HCT116 (cell line): ENCODE data around the gene ADGRF5. TPM values are rescaled to one million over a fixed set of nuclear protein-coding genes. Genes with fewer than 3 reads are reported as not detected.

Source experiments
- ATAC-seq: fragments of 200-7000 bp; cut with Tn5 transposase; 2 replicates; pipeline ENCODE4 v1.9.1; 2020; ENCODE audit warnings: mild to moderate bottlenecking, moderate library complexity
- BruUV-seq: library from RNA; stranded (reverse); fragments of 400-500 nt; replicated peaks from 2 replicates; lab custom pipeline; 2021; lab: Mats Ljungman, UMichigan
- CTCF ChIA-PET: fragments of 300-600 bp; sonication (Branson Sonifier 250); formaldehyde crosslinking; loops from one replicate; lab custom pipeline; 2021; ENCODE audit warnings: antibody characterized with exemption; lab: Charles Lee
- POLR2A ChIA-PET: fragments of 300-600, 350-600 bp; sonication (Branson Sonifier 250); formaldehyde crosslinking; loops from one replicate; lab custom pipeline; 2021; ENCODE audit warnings: antibody characterized with exemption; lab: Charles Lee
- RAD21 ChIA-PET, 2 experiments: fragments of 300-600 bp; sonication (Branson Sonifier 250); formaldehyde crosslinking; loops; one replicate each; lab custom pipeline; 2023; ENCODE audit warnings: low total read pairs in 2 of 2; ENCODE audit not compliant: uncharacterized antibody in 2 of 2, unreplicated experiment in 2 of 2, low non-redundant PET in 1 of 2; lab: Charles Lee
- DNase-seq: peaks from one replicate; pipeline ENCODE4 v3.0.0-alpha.2; 2010; ENCODE audit warnings: low read depth, low spot score
- H2AFZ ChIP-seq: fragments of 200-600 bp; shearing (Covaris generic), sonication (generic); 2 replicates; pipeline ENCODE4 v1.6.1; 2017; ENCODE audit warnings: low read depth, mixed run types, mixed read lengths, antibody characterized with exemption, low read length; ENCODE audit not compliant: poor library complexity, severe bottlenecking
- H3K27ac ChIP-seq: 2 replicates; pipeline ENCODE4 v1.5.1; 2012; ENCODE audit warnings: low read depth, low read length
- H3K27me3 ChIP-seq: fragments of 200-600 bp; sonication (generic); 2 replicates; pipeline ENCODE4 v1.6.1; 2016; ENCODE audit warnings: mixed run types, low read length, mixed read lengths; ENCODE audit not compliant: insufficient read depth
- H3K36me3 ChIP-seq, 2 experiments: fragments of 200-500 bp in 1 of 2; fragments of 200-600 bp in 1 of 2; sonication (Bioruptor generic) in 1 of 2; sonication (generic) in 1 of 2; 2 replicates each; pipeline versions ENCODE4 v1.5.1 to v1.6.1; 2014 to 2016; ENCODE audit warnings: low read length in 2 of 2, inconsistent platforms in 1 of 2, mixed read lengths in 1 of 2, mixed run types in 1 of 2; ENCODE audit not compliant: insufficient read depth in 2 of 2, control insufficient read depth in 1 of 2
- H3K4me1 ChIP-seq, 2 experiments: fragments of 200-600 bp in 1 of 2; sonication (generic) in 1 of 2; 2 replicates each; pipeline versions ENCODE4 v1.5.1 to v1.6.1; 2012 to 2017; ENCODE audit warnings: low read length in 2 of 2, inconsistent platforms in 1 of 2, mild to moderate bottlenecking in 1 of 2, mixed read lengths in 1 of 2, mixed run types in 1 of 2, moderate library complexity in 1 of 2; ENCODE audit not compliant: insufficient read depth in 2 of 2, control insufficient read depth in 1 of 2
- H3K4me2 ChIP-seq: fragments of 200-600 bp; sonication (generic); 2 replicates; pipeline ENCODE4 v1.6.1; 2017; ENCODE audit warnings: mixed run types, low read length, mixed read lengths
- H3K4me3 ChIP-seq, 2 experiments: fragments of 200-600 bp in 1 of 2; sonication (generic) in 1 of 2; replicated peaks in 1 of 2; 2 replicates each; pipeline ENCODE4 v1.5.1; 2011 to 2016; ENCODE audit warnings: low read length in 2 of 2, control low read depth in 1 of 2, low read depth in 1 of 2, mild to moderate bottlenecking in 1 of 2, mixed read lengths in 1 of 2, mixed run types in 1 of 2
- H3K79me2 ChIP-seq: fragments of 200-600 bp; sonication (generic); 2 replicates; pipeline ENCODE4 v1.6.1; 2017; ENCODE audit warnings: mild to moderate bottlenecking, mixed run types, low read length, moderate library complexity, mixed read lengths; ENCODE audit not compliant: insufficient read depth
- H3K9ac ChIP-seq: fragments of 200-600 bp; sonication (generic); 2 replicates; pipeline ENCODE4 v1.6.1; 2016; ENCODE audit warnings: low read length, mixed read lengths
- H3K9me2 ChIP-seq: fragments of 200-600 bp; sonication (generic), shearing (Covaris generic); 2 replicates; pipeline ENCODE4 v1.6.1; 2017; ENCODE audit warnings: mixed run types, mild to moderate bottlenecking, moderate library complexity; ENCODE audit not compliant: insufficient read depth
- H3K9me3 ChIP-seq, 2 experiments: fragments of 200-500 bp in 1 of 2; fragments of 200-600 bp in 1 of 2; sonication (Bioruptor generic) in 1 of 2; sonication (generic) in 1 of 2; 2 replicates each; pipeline ENCODE4 v1.6.1; 2014 to 2017; ENCODE audit warnings: low read length in 2 of 2, mixed read lengths in 2 of 2, inconsistent platforms in 1 of 2, low read depth in 1 of 2, mild to moderate bottlenecking in 1 of 2, mixed run types in 1 of 2, moderate library complexity in 1 of 2; ENCODE audit not compliant: control insufficient read depth in 1 of 2, insufficient read depth in 1 of 2
- H4K20me1 ChIP-seq: fragments of 200-600 bp; sonication (generic), shearing (Covaris generic); 2 replicates; pipeline ENCODE4 v1.6.1; 2017; ENCODE audit warnings: mixed run types, mild to moderate bottlenecking, moderate library complexity; ENCODE audit not compliant: insufficient read depth
- CEBPB ChIP-seq: IDR thresholded peaks from 2 replicates; pipeline ENCODE4 v1.6.1; 2012; ENCODE audit warnings: low read depth
- EZH2phosphoT487 ChIP-seq: fragments of 200-600 bp; IDR thresholded peaks from 2 replicates; pipeline ENCODE4 v1.6.1; 2018; ENCODE audit warnings: antibody characterized with exemption, borderline replicate concordance
- RAD21 ChIP-seq: IDR thresholded peaks from 2 replicates; pipeline ENCODE4 v1.6.1; 2012; ENCODE audit warnings: low read depth, mild to moderate bottlenecking
- SP1 ChIP-seq: IDR thresholded peaks from 2 replicates; pipeline ENCODE4 v1.6.1; 2012; ENCODE audit warnings: low read depth
- SRF ChIP-seq: IDR thresholded peaks from 2 replicates; pipeline ENCODE4 v1.6.1; 2012; ENCODE audit warnings: low read depth
- intact Hi-C: fragments of 100-400 bp; cut with micrococcal nuclease; formaldehyde crosslinking; loops from 2 replicates; pipeline ENCODE4 v1.10.0; 2022
- total RNA-seq: library from RNA; stranded (reverse); gene quantifications from one replicate; pipeline ENCODE4 v1.2.1, GENCODE V29; 2021; ENCODE audit not compliant: unreplicated experiment
- TF ChIP-seq, protein P1 (sequence below): IDR thresholded peaks from 2 replicates; pipeline ENCODE4 v1.6.1; 2012
- TF ChIP-seq, protein P2 (sequence below): IDR thresholded peaks from 2 replicates; pipeline ENCODE4 v1.6.1; 2012
- TF ChIP-seq, protein P3 (sequence below): IDR thresholded peaks from 2 replicates; pipeline ENCODE4 v1.6.1; 2011; ENCODE audit warnings: mild to moderate bottlenecking, low read length, moderate library complexity; ENCODE audit not compliant: insufficient replicate concordance; ENCODE audit errors: extremely low read depth

Gene ADGRF5
- total RNA-seq, 1 experiment from 2014 or later = 0.17 TPM

DNA sequence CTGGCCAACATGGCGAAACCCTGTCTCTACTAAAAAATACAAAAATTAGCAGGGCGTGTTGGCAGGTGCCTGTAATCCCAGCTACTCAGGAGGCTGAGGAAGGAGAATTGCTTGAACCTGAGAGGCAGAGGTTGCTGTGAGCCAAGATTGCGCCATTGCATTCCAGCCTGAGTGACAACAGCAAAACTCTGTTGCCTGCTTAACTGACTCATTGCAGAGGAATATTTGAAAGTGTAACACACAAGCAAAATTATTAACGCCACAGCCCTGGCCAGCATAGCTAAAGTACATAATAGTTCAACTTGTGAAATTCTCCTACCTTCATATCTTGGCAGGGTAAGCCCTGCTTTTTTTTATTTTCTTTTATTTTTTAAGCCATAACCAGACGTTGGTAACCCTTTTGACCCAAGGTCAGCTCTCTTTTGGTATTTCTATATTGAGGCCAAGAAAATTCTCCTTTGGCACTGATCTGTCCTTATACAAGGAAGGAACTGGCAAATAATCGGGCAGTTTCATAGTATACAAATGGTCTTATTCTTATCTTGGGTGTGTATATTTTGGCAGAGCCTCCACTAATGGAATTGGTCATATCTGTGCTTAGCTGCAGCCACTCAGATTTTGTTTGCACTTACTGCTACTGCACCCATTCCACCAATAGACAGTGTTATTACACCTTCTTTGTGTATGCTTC, 4.0 kb upstream of the ADGRF5 start:
- no peaks in the 10 kb centered on the region for H3K4me1 ChIP-seq
- RAD21 ChIA-PET = no interaction called here
- no peaks in the 10 kb centered on the region for H3K27me3 ChIP-seq
- DNase-seq (no peak), ATAC-seq (no peak)
- no peaks in the 10 kb centered on the region for H3K9me2 ChIP-seq
- H3K9ac ChIP-seq = no peak overlapping the region
- no peak overlapping the region for H3K4me2 ChIP-seq
- POLR2A ChIA-PET = no interaction called here
- CTCF ChIA-PET = no interaction called here
- intact Hi-C loops = no loop called here
- H4K20me1 ChIP-seq = no peaks in the 10 kb centered on the region
- BruUV-seq = no TSS peak
- no peak overlapping the region for H3K27ac ChIP-seq
- H3K79me2 ChIP-seq = no peaks in the 10 kb centered on the region
- H3K9me3 ChIP-seq = no peaks in the 10 kb centered on the region
- H3K4me3 ChIP-seq = no peak overlapping the region
- TF ChIP-seq CEBPB = peak; percentile 68
- TF ChIP-seq EZH2phosphoT487 = no peak
- TF ChIP-seq RAD21 = no peak
- H3K36me3 ChIP-seq = no peaks in the 10 kb centered on the region
- H2AFZ ChIP-seq = no peak overlapping the region

DNA sequence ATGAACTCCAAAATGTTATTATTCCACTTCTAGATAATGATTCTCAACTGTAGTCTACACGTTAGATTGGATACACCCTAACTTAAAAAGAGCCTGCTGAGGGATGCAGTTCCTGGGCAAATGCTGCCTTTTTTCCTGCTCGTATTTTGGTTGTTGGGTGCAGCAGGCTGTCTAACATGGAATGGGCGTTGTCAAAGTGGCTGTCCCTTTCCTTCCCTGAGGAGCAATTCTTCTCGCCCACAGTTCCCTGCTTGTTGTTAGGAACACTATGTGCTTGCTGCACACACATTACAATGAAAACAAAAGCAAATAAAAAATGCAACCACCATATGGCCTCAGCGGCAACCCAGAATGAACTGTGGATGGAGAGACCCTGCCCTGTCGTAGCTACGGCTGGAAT, 1.7 kb upstream of the ADGRF5 start:
- no peak for ATAC-seq
- no peaks in the 10 kb centered on the region for H3K9me3 ChIP-seq
- no peak overlapping the region for H3K4me3 ChIP-seq
- RAD21 ChIA-PET = no interaction called here
- no TSS peak for BruUV-seq
- H3K27me3 ChIP-seq = no peaks in the 10 kb centered on the region
- no peak overlapping the region for H3K9ac ChIP-seq
- H4K20me1 ChIP-seq = no peaks in the 10 kb centered on the region
- no peaks in the 10 kb centered on the region for H3K36me3 ChIP-seq
- TF ChIP-seq, protein P1, sequence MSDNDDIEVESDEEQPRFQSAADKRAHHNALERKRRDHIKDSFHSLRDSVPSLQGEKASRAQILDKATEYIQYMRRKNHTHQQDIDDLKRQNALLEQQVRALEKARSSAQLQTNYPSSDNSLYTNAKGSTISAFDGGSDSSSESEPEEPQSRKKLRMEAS = no peak
- TF ChIP-seq, protein P2, sequence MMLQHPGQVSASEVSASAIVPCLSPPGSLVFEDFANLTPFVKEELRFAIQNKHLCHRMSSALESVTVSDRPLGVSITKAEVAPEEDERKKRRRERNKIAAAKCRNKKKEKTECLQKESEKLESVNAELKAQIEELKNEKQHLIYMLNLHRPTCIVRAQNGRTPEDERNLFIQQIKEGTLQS = no peak
- TF ChIP-seq SP1 (no peak), RAD21 (no peak), SRF (no peak)
- TF ChIP-seq, protein P3, sequence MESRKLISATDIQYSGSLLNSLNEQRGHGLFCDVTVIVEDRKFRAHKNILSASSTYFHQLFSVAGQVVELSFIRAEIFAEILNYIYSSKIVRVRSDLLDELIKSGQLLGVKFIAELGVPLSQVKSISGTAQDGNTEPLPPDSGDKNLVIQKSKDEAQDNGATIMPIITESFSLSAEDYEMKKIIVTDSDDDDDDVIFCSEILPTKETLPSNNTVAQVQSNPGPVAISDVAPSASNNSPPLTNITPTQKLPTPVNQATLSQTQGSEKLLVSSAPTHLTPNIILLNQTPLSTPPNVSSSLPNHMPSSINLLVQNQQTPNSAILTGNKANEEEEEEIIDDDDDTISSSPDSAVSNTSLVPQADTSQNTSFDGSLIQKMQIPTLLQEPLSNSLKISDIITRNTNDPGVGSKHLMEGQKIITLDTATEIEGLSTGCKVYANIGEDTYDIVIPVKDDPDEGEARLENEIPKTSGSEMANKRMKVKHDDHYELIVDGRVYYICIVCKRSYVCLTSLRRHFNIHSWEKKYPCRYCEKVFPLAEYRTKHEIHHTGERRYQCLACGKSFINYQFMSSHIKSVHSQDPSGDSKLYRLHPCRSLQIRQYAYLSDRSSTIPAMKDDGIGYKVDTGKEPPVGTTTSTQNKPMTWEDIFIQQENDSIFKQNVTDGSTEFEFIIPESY = no peak
- TF ChIP-seq, all 23 proteins: peak for 0
- CTCF ChIA-PET = no interaction called here
- Histone ChIP-seq H3K79me2 (no peaks in the 10 kb centered on the region), H3K4me2 (no peak overlapping the region), H3K4me1 (no peaks in the 10 kb centered on the region), H3K9me2 (no peaks in the 10 kb centered on the region), H2AFZ (no peak overlapping the region), H3K27ac (no peak overlapping the region)
- intact Hi-C loops = no loop called here
- POLR2A ChIA-PET = no interaction called here
- DNase-seq = no peak
